ENCODE measurements around the gene RO60. TPM values are rescaled to one million over a fixed set of nuclear protein-coding genes. Genes with fewer than 3 reads are reported as not detected.

The RO60 gene
- total and polyA plus RNA-seq, 5 donors from 2014 or later, result 67.2 to 157 (median 121) TPM

Other genes starting within 250 kb of the RO60 start
- 20.5 TPM for gene UCHL5, start 252 bp upstream of the RO60 start, total RNA-seq
- gene UCHL5, start 252 bp upstream of the RO60 start, polyA plus RNA-seq, result 10 to 100 TPM; 52.5 to 55.5 (median 53.5) TPM
- gene GLRX2, start 45.8 kb downstream of the RO60 start, total RNA-seq, result 5.2 TPM
- gene GLRX2, start 45.8 kb downstream of the RO60 start, polyA plus RNA-seq, result 10 to 100 TPM in 3 of 4 donors, 1 to 10 TPM in 1; 9.1 to 13.8 (median 12.5) TPM
- 81.0 TPM for gene CDC73, start 62.4 kb downstream of the RO60 start, total RNA-seq
- 10 to 100 TPM; 59.3 to 77.6 (median 63.3) TPM for gene CDC73, start 62.4 kb downstream of the RO60 start, polyA plus RNA-seq
- gene B3GALT2, start 127.0 kb downstream of the RO60 start, total RNA-seq, result 0.30 TPM
- 1 to 10 TPM in 1 of 4 donors, under 1 TPM in 3; 0.61 to 1.2 (median 0.90) TPM for gene B3GALT2, start 127.0 kb downstream of the RO60 start, polyA plus RNA-seq

All from CD4-positive, CD25-positive, alpha-beta regulatory T cell (primary cell).